CD4-positive, alpha-beta T cell treated with Interleukin-1 beta for 1 hour (primary cell): ENCODE data around the gene ARL6IP4.
A peak's percentile ranks its signal among the peaks of the same experiment; 100 is the strongest.
"Not testable (repeated sequence)": the region's sequence is repeated elsewhere in the genome, so short reads cannot be mapped to it uniquely, and the experiment has no call there.

Experiments used
- DNase-seq, 2 donors: peaks; one replicate each; pipeline ENCODE4 v3.0.0-alpha.2; 2020 to 2022

The ARL6IP4 gene

GRCh38 chr12:122980183-122981035 lies at the start of gene ARL6IP4:
TSS of gene ARL6IP4 (plus strand) at chr12:122980681. CDS start at chr12:122981140, 459 bp downstream.
- peak; percentile 64 to 67 for DNase-seq

- no peak for DNase-seq
Observed at GRCh38 chr12:122932207-122932606, 48.3 kb upstream of the ARL6IP4 start.

GRCh38 chr12:122934722-122935121 lies 45.8 kb upstream of the ARL6IP4 start:
- DNase-seq: no peak

- no peak for DNase-seq
Observed at GRCh38 chr12:122935318-122935717, 45.2 kb upstream of the ARL6IP4 start.

DNA sequence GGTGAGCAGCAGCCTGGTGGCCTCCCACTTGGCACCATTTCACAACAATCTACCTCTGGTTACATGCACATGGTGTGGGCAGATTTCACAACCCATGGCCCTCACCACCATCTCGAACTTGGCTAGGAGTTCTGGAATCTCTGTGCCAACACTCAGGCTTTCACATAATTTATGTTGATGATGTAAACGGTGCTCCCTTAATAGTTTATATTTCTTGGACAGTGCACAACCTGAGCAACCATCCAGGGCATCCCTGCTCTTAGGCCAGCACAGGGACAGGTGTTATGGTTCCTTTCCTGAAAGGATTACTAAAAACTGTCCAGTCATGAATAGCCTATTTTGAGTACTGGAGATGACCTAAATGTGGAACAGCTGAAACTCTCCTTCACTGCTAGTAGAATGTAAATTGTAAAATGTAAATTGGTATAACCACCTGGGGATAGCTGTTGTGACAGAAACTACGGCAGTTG lies 42.8 kb upstream of the ARL6IP4 start:
- no peak for DNase-seq

- DNase-seq: no peak
Observed at GRCh38 chr12:122939125-122939524, 41.4 kb upstream of the ARL6IP4 start.

DNA sequence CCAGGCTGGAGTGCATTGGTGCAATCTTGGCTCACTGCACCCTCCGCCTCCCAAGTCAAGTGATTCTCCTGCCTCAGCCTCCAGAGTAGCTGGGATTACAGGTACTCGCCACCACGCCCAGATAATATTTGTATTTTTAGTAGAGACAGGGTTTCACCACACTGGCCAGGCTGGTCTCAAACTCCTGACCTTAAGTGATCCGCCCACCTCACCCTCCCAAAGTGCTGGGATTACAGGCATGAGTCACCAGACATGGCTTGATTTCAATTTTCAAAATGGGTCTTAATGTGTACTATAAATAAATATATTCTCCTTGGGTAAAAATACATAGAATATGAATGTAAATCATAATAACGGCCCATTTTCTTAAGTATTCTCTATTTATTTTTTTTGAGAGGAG lies 39.1 kb upstream of the ARL6IP4 start:
- DNase-seq: not testable (repeated sequence)

DNA sequence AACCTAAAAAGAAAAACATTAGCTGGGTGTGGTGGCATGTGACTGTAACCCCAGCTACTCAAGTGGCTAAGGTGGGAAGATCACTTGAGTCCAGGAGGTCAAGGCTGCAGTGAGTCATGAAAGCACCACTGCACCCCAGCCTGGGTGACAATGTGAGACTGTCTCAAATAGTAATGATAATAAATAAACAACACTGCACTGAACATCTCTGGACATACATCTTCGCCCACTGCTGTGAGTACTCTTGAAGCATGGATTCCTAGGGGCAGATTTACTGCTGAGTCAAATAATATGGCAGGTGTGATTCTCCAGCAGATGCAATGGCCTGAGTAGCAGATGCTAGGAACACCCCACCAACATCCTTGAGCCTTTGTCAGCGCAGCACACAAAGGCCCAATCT lies 37.8 kb upstream of the ARL6IP4 start:
- DNase-seq: peak; percentile 14 to 22

- DNase-seq: no peak
Observed at GRCh38 chr12:122943196-122943595, 37.3 kb upstream of the ARL6IP4 start.

- DNase-seq: no peak
Observed at GRCh38 chr12:122944605-122945592, 35.6 kb upstream of the ARL6IP4 start.

DNA sequence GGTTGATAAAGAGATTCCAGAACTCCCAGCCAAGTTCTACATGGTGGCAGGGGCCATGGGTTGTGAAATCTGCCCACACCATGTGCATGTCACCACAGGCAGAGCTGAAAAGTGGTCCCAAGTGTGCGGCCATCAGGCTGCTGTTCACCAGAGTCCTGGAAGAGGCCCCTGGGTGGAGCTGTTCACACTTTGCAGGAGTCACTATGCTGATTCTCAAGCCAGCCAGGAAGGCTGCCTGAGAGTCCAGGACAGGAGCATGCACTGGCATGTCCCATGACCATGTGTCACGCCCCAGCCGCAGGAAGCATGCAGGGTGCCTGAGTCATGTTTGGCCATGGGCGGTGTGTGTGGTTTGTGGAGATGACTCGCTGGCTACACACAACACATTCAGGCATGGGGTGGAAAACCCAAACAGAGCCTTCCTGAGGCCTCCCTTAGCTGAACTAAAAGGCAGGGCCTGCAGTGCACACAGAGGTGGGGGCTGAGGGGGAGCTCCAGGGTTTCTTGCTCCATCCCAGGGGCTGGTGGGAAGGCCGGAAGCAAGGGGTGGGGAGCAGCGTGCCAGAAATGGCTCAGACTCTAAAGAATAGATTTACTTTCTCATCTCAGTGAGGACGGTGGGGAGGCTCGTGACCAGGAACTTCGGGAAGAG lies 33.7 kb upstream of the ARL6IP4 start:
- peak; percentile 45 to 89 for DNase-seq

DNA sequence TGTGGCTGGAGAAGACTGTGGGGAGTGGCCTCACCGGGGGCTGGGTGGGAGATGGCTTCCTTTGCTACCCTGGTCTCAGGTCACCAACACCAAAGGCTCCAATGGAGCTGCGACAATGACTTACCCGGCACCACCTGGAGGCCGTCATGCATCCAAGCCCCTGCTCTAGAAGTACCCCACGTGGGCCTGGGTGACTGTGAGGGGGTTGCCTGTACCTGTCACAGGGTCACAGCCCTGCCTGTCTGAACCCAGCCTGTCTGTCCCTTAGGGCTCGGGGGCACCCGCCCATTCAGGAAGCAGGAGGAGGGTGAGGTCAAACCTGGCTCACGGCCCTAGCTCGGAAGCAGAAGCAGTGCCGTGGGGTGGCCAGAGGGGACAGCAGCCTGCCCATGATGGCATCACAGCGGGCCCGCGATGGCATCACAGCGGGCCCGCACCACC lies 33.1 kb upstream of the ARL6IP4 start:
- peak in 1 of 2 donors; percentile 56 for DNase-seq

DNA sequence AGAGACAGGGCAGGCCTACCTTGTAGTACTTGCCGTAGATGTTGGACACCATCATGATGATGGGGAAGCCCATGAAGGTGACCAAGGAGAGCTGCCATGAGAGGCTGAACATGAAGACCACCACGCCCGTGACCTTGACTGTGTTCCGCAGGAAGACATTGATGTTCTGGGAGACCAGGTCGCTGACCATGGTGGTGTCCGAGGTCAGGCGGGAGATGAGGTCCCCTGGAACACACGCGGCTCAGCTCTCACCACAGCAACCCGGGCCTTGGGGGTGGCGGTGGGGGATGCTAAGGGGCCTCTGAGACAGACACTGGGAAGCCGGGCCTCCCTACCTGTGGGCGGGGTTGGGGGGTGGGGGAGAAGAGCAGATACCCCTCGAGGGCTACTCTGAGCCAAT lies 31.9 kb upstream of the ARL6IP4 start:
- DNase-seq: no peak

DNA sequence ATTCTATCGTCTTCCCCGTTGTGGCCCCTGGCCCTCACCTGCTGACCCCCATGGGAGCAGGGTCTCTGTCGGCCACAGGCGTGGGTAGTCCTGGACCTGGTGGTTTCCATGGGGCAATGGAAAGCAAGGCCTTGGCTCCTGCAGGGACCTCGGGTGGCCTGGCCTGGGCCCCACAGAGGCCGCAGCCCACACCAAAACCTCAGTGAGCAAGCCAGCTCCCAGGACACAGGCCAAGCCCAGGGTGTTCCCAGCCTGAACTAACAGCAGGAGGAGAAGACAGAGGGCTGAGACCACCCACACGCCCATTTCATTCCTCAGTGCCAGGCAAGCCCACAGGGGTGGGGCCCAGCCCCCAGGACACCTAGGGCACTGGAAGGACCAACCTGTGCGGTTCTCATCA lies 31.1 kb upstream of the ARL6IP4 start:
- no peak for DNase-seq

DNA sequence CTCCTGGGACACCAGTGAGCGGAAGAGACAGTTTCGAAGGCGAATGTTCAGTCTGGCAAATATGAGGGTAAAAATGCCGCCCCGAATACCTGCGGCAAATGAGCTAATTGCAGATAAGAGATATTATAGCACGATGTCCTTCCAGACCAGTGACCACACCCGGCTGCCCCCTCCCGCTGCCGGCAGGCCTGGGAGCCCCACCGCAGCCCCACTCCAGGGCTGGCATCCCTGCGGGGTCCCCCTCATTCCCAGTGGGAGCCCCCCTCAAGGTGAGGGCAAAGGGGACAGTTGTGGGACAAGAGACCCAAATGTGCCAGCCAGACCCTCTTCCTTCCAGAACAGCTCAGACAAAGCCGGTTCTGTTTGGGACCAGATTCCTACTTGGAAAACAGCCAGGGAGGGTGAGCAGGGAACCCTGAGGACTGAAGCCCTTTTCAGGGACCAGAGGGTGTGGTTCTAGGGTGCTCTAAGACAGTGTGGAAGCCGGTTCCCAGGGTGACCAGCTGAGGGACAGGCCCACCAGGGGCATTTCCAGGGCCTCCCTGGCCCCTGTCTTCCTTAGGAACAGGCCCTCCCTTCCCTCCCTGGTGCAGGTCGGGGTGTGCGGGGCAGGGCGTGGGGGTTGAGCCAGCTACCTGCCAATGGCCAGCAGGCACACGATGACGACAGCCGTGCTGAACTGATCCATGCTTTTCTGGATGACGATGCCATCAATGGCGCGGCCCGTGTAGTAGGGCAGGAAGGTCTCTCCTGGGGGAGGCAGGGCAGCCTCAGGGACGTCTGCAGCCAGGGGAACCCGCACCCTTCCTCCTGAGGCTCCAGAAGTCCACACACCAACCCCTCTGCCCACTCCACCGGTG lies 30.4 kb upstream of the ARL6IP4 start:
- no peak for DNase-seq

DNA sequence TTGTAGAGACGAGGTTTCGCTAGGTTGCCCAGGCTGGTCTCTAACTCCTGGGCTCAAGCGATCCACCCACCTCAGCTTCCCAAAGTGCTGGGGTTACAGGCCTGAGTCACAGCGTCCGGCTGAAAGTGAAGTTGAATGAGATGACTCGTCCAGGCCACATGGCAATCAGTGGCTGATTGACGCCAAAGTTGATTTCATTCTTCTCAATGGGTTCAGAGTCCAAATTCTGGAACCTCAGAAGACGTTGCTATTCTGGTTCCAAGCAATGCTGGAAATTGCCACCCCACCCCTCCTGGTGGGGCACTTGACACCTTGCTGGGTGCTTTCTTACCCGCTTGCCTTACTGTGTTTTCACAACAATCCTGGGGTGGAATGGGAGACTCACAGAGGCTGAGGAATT lies 29.1 kb upstream of the ARL6IP4 start:
- DNase-seq: peak in 1 of 2 donors; percentile 14

- peak; percentile 80 to 81 for DNase-seq
Observed at GRCh38 chr12:122951979-122952892, 28.2 kb upstream of the ARL6IP4 start.

- no peak for DNase-seq
Observed at GRCh38 chr12:122955156-122955555, 25.3 kb upstream of the ARL6IP4 start.

- DNase-seq: no peak
Observed at GRCh38 chr12:122956035-122956434, 24.4 kb upstream of the ARL6IP4 start.

- no peak for DNase-seq
Observed at GRCh38 chr12:122958198-122958888, 22.1 kb upstream of the ARL6IP4 start.
